Ramos (cell line): Measurements from ENCODE around the gene UNC5C.

Experiments
- in situ Hi-C: fragments of 300-500 bp; cut with MboI; formaldehyde crosslinking; loops from one replicate; pipeline ENCODE4 v1.14.3; 2022; ENCODE audit warnings: low sequenced_read_pairs; ENCODE audit not compliant: unreplicated experiment

UNC5C gene

GRCh38 chr4:95546866-95547714 is 1.7 kb downstream of the UNC5C start:
- in situ Hi-C loops: no loop called here

- in situ Hi-C loops: no loop called here
These were observed 2.6 kb downstream of the UNC5C start for GRCh38 chr4:95546221-95546620.

DNA sequence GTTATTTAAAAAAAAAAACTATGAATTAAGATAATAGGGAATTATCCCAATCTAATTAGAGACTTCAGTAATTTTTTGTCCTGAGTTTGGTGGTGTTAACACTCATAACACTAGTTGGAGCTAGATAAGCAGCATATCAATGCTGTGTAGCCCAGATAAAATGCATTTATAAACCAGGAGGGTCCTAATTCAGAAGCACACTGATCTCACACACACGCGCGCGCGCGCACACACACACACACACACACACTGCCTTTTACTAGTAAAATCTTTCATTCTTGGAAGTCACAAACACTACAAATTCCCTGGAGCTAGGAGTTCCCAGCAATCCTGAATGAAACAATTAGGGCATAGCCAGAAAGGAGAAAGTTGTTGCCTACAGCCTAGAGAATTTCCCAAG is 3.2 kb downstream of the UNC5C start:
- in situ Hi-C loops: no loop called here

DNA sequence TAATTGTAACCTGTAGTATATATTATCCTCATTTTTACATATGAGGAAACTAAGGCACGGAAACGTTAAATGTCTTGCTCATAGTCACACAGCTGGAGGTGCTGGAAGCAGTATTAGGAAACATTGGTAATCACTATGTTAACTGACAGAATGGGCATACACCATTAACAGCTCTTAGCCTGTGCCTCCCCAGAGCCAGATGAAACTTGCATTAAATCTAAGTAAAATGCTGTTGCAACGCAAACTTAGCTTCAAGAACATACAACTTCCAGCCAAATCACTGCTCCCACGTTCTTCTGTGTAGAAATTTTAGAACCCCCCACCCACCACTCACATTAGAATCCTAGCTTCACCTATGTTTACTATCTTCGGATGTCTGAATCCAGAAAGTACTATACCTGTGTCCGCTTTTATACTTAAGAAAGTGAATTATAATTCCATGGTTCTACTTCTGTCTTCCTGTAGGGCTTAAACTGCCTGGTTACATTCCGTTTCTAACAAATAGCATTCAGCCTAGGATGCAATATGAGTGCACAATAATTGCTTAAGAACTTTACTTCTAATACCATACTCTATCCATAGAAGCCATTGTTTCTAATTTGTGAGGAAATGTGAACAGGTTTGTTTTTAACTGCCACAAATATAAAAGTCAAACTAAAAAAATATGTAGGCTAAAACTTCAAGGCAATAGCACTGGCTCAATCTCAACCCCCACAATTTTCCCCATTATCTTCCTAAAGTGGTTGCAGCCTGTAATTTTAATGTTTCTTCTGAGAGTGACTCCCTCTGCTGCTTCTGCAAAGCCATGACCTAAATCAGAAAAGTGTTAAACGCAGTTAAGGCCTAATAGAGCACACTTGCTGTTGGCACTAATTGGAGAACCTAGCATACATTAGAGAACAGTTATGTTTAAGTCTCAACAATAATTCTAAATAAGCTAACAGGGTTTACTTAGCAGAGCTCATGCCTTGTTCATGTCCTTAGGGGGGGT is 4.4 kb downstream of the UNC5C start:
- in situ Hi-C loops: no loop called here

DNA sequence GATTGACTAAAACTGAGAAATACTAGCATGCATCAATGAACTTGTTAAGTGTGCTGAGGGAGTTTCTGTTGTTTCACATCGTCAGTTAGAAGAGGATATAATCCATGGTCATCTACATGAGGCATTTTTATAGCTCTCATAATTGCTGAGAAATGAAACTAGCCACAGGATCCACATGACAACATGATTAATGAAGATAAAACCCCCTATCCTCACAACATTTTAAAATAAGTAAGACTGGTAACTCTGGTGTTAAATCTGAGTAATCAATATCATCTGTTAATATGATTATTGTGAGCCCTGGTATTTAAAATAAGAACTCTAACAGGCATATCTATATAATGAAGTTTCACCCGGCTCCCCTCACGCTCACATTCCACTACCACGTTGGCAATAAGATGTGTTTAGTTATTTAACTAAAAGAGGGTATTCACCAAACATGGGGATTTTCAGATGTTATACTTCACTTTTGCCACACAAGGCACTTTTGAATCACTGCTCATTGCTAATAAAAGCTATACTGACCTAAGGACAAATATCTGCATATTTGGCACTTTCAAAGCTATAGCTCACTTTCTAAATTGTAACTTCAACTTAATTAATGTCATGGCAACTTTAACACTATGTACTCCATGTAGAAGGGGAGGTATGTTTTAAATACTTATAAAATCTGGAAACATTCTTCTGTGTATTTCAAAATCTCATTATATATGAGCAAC is 6.7 kb downstream of the UNC5C start:
- in situ Hi-C loops: no loop called here

GRCh38 chr4:95541094-95541493 is 7.7 kb downstream of the UNC5C start:
- in situ Hi-C loops: no loop called here

- in situ Hi-C loops: no loop called here
These were observed 8.5 kb downstream of the UNC5C start for GRCh38 chr4:95540227-95540626.

DNA sequence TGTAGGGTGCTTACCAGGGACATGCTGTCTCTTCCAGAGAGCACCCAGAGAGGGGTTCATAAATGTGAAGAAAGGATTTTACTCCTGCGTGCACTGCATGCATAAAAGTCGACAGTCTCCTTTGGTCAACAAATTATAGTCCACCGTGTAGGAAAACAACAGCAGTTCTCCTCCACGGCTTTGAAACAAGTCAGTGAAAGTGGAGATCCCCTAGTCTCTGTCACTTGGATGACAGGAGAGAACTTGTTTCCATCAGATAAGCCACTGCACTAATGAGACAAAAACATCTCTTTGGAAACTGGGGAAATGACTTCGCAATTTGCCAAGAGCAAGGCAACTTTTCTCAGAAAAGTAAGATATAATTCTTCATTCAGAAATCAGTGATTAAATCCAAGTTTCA is 9.7 kb downstream of the UNC5C start:
- in situ Hi-C loops: no loop called here

DNA sequence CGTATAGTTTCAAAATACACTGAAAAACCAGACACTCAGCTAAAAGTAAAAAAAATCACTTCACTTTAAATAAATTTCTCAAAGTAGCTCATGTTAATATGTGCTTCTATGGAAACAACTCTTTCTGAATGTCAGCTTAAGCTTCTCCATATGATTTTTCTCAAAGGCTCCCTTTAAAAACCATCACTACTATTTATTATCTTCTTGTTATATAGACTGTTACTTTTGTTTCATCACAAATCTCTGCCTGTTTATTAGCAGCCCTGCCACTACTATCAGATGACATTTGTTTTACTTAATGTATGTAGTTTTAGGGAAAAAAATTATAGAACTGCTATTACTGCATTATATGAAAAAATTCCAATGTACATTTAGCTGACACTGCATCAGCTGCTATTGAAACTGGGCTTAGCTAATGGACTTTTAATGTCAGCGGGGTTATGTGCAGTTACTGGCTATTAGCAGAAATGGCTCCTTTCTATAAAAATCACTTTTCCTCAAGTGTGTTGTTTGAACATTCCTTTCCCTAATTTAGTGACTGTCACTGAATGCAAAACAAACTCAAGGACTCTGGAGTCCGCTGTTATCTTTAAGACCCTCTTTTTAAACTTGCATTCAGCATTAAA is 10.8 kb downstream of the UNC5C start:
- in situ Hi-C loops: no loop called here

DNA sequence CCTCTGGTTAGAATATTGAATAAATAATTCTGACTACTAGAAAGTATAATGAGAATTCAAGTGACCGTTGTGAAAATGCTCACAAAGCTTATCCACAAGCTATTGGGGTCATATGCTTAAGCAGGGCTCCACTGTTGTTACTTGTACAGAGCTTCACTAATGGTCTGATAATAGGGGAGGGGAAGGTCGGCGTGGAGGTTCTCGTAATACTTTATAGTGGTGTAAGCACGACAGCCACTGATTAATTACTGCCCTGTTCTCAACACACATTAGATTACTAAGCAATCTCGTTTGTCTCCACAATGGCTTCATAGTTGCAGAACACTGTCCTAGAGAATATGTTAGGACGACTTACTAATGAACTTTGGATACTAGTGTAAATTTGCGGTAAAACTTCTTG is 11.6 kb downstream of the UNC5C start:
- in situ Hi-C loops: no loop called here

- in situ Hi-C loops: no loop called here
These were observed 12.1 kb downstream of the UNC5C start for GRCh38 chr4:95536650-95537049.

- in situ Hi-C loops: no loop called here
These were observed 13.6 kb downstream of the UNC5C start for GRCh38 chr4:95535180-95535579.

DNA sequence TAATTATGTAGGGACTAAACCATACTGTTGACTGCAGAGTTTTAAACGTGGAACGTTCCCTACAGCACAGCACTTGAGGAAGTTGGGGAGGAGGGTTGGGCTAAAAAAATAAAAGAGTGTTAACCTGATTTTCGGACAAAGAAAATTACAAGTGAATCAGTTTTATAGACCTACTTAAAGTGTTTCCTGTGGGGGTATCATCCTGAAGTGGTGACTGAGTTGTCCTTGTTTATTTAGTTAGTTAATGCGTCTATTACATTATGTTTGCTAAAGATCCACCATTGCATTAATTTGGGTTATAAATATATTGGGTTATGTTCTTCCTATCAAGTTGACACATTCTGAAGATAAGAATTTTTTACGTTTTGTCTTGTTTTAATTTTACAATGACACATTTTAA is 14.7 kb downstream of the UNC5C start:
- in situ Hi-C loops: no loop called here

- in situ Hi-C loops: no loop called here
These were observed 15.5 kb downstream of the UNC5C start for GRCh38 chr4:95533254-95533653.

- in situ Hi-C loops: no loop called here
These were observed 16.5 kb downstream of the UNC5C start for GRCh38 chr4:95532305-95532704.

DNA sequence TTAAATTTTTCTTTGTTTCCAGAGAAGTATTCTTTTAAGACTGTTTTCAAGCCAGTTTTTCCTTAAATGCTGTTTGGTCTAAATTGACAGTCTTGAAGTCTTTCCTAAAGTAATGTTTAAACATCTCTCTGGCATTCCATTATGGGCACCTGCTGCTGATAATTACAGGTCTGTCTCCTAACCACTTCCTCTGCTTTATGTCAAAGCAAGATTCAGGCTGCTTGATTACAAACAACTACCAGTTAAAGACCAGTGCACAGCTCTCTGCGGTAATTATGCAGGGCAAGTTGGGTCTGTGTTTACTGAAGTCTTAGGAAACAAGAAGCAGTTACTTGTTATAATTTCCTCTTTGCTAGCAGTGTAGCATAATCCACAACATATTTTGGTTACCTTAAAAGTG is 17.6 kb downstream of the UNC5C start:
- in situ Hi-C loops: no loop called here

DNA sequence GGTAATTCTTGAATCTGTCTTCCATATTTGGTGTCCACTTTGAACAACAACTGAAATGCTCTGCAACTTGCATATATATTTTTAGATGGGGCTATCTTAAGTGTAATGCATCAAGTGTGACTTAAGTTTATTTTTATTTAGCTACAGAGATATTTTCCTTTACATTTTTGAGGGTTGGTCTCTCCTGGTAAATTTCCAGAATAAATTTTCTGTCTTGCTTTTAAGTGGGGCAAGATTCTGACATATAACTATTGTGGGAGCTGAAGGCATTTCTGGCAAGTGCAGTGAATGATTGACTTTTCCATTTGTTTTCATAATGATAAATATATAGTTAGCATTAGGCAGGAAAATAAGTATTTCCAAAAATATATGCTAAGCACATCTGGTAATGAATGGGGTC is 18.8 kb downstream of the UNC5C start:
- in situ Hi-C loops: no loop called here

GRCh38 chr4:95528388-95528948 is 20.3 kb downstream of the UNC5C start:
- in situ Hi-C loops: no loop called here

- in situ Hi-C loops: no loop called here
These were observed 22.7 kb downstream of the UNC5C start for GRCh38 chr4:95526075-95526474.

DNA sequence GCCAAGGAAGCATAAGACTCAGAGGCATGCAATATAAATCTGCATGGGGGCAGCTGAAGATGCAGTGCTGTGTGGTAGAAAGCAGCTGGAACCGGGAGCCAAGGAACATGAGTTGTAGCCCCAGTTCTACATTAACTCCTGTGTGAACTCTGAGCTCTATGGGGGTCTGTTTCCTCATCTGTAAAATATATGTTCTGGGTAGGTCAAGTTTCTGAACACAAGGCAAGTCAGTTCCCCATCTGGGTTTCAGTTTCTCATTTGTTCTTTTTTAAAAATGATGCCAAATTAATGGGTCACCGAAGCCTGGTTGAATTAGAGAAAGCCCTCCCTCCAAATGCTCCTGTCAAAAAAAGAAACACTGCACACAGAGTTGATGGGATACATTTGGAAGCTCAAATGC is 24.0 kb downstream of the UNC5C start:
- in situ Hi-C loops: no loop called here
